DND-41 (cell line): ENCODE results near the gene KLC1.

Experiments
- ATAC-seq: fragments of 200-7000 bp; cut with Tn5 transposase; 3 replicates; pipeline ENCODE4 v1.9.1; 2021; ENCODE audit warnings: low read depth; ENCODE audit not compliant: insufficient read depth
- DNase-seq: peaks from one replicate; pipeline ENCODE4 v3.0.0-alpha.2; 2020
- H2AFZ ChIP-seq: 2 replicates; pipeline ENCODE4 v1.6.0; 2012; ENCODE audit warnings: low read depth, low read length
- H3K27ac ChIP-seq: 2 replicates; pipeline ENCODE4 v1.5.1; 2012; ENCODE audit warnings: low read length, inconsistent platforms
- H3K27me3 ChIP-seq: fragments of 200-600 bp; sonication (generic); 2 replicates; pipeline ENCODE4 v1.6.0; 2012; ENCODE audit warnings: low read length, mild to moderate bottlenecking, inconsistent platforms; ENCODE audit not compliant: insufficient read depth, poor library complexity
- H3K36me3 ChIP-seq: 2 replicates; pipeline ENCODE4 v1.5.1; 2012; ENCODE audit warnings: low read length, inconsistent platforms; ENCODE audit not compliant: insufficient read depth
- H3K4me1 ChIP-seq: 2 replicates; pipeline ENCODE4 v1.5.1; 2012; ENCODE audit warnings: mild to moderate bottlenecking, low read length; ENCODE audit not compliant: insufficient read depth
- H3K4me2 ChIP-seq: 2 replicates; pipeline ENCODE4 v1.6.0; 2012; ENCODE audit warnings: mild to moderate bottlenecking, moderate library complexity, low read length, inconsistent platforms; ENCODE audit not compliant: insufficient read depth
- H3K4me3 ChIP-seq, 2 experiments: fragments of 200-600 bp in 1 of 2; shearing (Covaris generic) in 1 of 2; 2 replicates each; pipeline ENCODE4 v1.5.1; 2012 to 2016; ENCODE audit warnings: inconsistent platforms in 2 of 2, low read length in 2 of 2, mild to moderate bottlenecking in 2 of 2, low read depth in 1 of 2, moderate library complexity in 1 of 2
- H3K79me2 ChIP-seq: 2 replicates; pipeline ENCODE4 v1.6.0; 2012; ENCODE audit warnings: low read length, inconsistent platforms; ENCODE audit not compliant: insufficient read depth
- H3K9ac ChIP-seq: 2 replicates; pipeline ENCODE4 v1.6.0; 2012; ENCODE audit warnings: low read depth, mild to moderate bottlenecking, inconsistent platforms, low read length, moderate library complexity
- H3K9me3 ChIP-seq: 2 replicates; pipeline ENCODE4 v1.5.1; 2012; ENCODE audit warnings: low read length, moderate library complexity, mild to moderate bottlenecking, inconsistent platforms; ENCODE audit not compliant: insufficient read depth, severe bottlenecking
- H4K20me1 ChIP-seq: 2 replicates; pipeline ENCODE4 v1.6.0; 2012; ENCODE audit warnings: low read length; ENCODE audit not compliant: insufficient read depth
- EZH2 ChIP-seq: IDR thresholded peaks from 3 replicates; pipeline ENCODE4 v1.6.1; 2012; ENCODE audit warnings: borderline replicate concordance, low read depth, mild to moderate bottlenecking, moderate library complexity, low read length, inconsistent platforms; ENCODE audit not compliant: severe bottlenecking
- TF ChIP-seq, protein P1 (sequence below): IDR thresholded peaks from 2 replicates; pipeline ENCODE4 v1.5.1; 2012; ENCODE audit warnings: borderline replicate concordance, low read length, moderate library complexity, mild to moderate bottlenecking; ENCODE audit not compliant: poor library complexity, severe bottlenecking; ENCODE audit errors: extremely low read depth

Gene KLC1

DNA sequence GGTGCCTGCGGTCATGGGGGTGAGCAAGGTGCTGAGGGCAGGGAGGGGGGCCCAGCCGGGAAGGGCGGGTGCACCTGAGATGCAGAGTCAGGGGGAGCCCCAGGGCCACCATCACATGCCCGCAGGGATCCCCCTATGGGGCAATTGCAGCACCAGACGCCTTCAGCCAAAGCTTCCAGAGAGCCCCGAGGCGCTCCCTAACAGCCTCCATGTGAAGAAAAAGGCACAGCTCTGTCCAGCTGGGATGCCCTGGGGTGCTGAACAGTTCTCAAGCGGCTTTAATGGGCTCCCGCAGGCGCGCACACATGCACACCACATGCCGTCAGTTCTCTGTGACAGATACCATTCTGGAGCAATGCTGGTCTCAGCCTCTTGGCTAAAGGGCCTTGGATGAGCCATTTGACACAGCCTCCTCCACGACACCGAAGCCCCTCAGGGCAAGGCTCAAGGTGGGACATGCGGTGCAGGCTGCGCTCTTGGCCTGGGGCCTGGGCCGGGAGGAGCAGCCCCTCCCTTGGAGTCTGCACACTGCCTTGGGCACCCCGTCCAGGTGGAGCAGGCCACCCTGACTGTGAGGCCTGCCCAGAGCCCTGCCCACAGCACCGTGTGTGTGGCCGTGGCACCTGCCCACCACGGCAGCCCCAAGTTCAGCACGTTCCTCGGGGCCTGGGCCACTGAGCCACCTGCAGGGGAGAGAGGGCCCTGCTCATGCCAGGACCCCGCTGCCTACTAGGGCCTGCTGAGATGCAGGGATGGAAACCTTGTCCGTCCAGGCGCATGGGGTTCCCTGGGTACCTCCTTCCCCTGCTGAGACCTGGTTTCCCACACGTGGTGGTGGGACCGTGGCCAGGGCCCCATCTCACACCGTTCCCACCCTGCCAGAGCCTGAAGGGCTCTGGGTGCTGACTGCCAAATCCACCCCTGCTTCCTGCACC is 78.6 kb downstream of the KLC1 start:
- Histone ChIP-seq H3K27ac (no peak overlapping the region), H3K9ac (no peak overlapping the region), H3K9me3 (no peaks in the 10 kb centered on the region), H3K4me2 (no peak overlapping the region), H4K20me1 (peaks cover 62% of the 10 kb centered on the region), H3K27me3 (no peaks in the 10 kb centered on the region), H3K36me3 (peaks cover 93% of the 10 kb centered on the region), H3K79me2 (peaks cover 31% of the 10 kb centered on the region), H3K4me3 (no peak overlapping the region), H2AFZ (no peak overlapping the region), H3K4me1 (peaks cover 17% of the 10 kb centered on the region)
- TF ChIP-seq, protein P1, sequence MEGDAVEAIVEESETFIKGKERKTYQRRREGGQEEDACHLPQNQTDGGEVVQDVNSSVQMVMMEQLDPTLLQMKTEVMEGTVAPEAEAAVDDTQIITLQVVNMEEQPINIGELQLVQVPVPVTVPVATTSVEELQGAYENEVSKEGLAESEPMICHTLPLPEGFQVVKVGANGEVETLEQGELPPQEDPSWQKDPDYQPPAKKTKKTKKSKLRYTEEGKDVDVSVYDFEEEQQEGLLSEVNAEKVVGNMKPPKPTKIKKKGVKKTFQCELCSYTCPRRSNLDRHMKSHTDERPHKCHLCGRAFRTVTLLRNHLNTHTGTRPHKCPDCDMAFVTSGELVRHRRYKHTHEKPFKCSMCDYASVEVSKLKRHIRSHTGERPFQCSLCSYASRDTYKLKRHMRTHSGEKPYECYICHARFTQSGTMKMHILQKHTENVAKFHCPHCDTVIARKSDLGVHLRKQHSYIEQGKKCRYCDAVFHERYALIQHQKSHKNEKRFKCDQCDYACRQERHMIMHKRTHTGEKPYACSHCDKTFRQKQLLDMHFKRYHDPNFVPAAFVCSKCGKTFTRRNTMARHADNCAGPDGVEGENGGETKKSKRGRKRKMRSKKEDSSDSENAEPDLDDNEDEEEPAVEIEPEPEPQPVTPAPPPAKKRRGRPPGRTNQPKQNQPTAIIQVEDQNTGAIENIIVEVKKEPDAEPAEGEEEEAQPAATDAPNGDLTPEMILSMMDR: no peak
- TF ChIP-seq EZH2: no peak
- ATAC-seq: peak; percentile 6; the same call in 1 of the 3 replicates
- no peak for DNase-seq

DNA sequence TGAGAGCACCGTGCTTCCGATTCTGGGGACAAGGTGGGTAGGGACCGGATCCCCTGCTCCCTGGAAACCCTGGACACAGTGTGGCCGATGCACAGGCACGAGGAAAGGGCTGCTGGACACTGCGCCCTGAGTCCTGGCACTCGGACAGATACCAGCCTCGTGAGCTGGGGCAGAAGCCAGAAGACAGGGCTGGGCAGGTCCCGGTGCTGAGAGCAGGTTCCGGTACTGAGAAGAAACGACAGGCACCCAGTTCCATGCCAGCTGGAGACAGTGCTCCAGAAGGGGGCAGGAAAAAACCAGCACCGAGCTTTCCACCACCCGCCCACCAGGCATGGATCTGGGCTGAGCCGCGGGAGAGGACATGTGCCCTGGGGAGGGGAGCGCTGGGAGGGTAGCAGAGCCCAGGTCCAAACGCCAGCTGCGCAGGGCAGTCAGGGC is 79.8 kb downstream of the KLC1 start:
- H3K27ac ChIP-seq: no peak overlapping the region

DNA sequence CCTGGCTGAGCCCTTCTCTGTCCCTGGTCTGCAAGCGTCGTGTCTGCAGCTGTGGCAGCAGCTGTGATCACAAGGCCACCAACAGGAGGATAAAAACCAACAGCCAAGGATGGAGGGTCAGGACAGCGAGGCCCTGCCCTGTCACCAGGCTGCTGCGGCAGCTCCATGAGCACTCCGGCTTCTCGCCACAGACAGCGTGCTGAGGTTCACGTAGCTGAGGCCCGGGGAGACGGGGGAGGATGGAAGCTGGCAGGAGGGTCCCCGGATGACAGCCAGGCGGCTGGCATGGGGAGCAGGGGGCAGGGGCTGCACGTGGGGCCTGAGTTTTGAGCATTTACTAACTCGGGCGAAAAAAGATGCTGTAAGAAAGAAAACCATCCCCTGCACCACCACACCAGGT is 80.8 kb downstream of the KLC1 start:
- Histone ChIP-seq H3K27me3 (no peaks in the 10 kb centered on the region), H3K36me3 (peaks cover 88% of the 10 kb centered on the region), H3K27ac (no peak overlapping the region), H3K9me3 (no peaks in the 10 kb centered on the region), H3K4me1 (peaks cover 37% of the 10 kb centered on the region), H3K4me2 (no peak overlapping the region), H3K4me3 (no peak overlapping the region), H3K79me2 (peaks cover 54% of the 10 kb centered on the region), H3K9ac (no peak overlapping the region), H2AFZ (no peak overlapping the region), H4K20me1 (peaks cover 70% of the 10 kb centered on the region)
- no peak for DNase-seq
- TF ChIP-seq, protein P1: no peak
- TF ChIP-seq EZH2: no peak
- ATAC-seq: no peak

More for the DNA sequence above, 79.8 kb downstream of the KLC1 start:
- TF ChIP-seq, protein P1: no peak
- ATAC-seq (no peak), DNase-seq (no peak)
- H4K20me1 ChIP-seq: peaks cover 68% of the 10 kb centered on the region
- no peak overlapping the region for H3K4me2 ChIP-seq
- H3K4me3 ChIP-seq: no peak overlapping the region
- peaks cover 93% of the 10 kb centered on the region for H3K36me3 ChIP-seq
- H3K9me3 ChIP-seq: no peaks in the 10 kb centered on the region
- peaks cover 43% of the 10 kb centered on the region for H3K79me2 ChIP-seq
- H3K4me1 ChIP-seq: peaks cover 28% of the 10 kb centered on the region
- H3K9ac ChIP-seq: no peak overlapping the region
- no peak overlapping the region for H2AFZ ChIP-seq
- H3K27me3 ChIP-seq: no peaks in the 10 kb centered on the region
